HG03045 (cell line): ENCODE measurements around the gene TRAPPC4.
A peak's percentile ranks its signal among the peaks of the same experiment; 100 is the strongest.

Experiments used
- ATAC-seq: cut with Tn5 transposase; IDR thresholded peaks from one replicate; pipeline ENCODE4 v1.9.1; 2021; ENCODE audit warnings: mild to moderate bottlenecking, moderate library complexity; ENCODE audit not compliant: unreplicated experiment

TRAPPC4 gene

DNA sequence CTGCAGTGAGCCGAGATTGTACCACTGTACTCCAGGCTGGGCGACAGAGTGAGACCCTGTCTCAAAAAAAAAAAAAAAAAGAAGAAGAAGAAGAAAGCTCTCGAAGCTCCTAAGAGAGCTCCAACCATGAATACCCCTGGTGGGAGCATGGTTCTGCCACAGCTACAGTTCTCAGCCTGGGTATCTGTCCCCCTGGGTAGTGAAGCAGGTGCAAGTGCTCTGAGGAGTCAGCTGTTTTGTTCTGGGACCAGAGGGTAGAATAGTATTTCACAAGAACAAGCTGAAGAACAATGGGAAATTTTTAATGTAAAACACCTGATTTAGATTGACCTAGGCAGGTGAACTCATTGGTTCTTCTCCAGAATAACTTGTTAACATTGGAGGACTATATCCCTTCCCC lies 42.7 kb downstream of the TRAPPC4 start:
- ATAC-seq: no peak

DNA sequence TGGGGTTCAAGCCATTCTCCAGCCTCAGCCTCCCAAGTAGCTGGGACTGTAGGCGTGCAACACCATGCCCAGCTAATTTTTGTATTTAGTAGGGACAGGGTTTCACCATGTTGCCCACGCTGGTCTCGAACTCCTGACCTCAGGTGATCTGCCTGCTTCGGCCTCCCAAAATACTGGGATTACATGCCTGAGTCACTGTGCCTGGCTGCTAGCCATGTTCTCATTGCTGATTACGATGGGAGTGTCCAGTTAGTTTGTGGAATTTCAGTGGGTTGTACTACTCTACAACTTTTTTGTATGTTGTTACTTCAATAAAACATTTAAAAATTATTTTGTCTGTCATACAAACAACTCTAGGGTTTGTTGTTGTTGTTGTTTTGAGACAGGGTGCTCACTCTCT lies 44.2 kb downstream of the TRAPPC4 start:
- no peak for ATAC-seq

GRCh38 chr11:119065369-119065768 lies 46.8 kb downstream of the TRAPPC4 start:
- ATAC-seq: no peak

DNA sequence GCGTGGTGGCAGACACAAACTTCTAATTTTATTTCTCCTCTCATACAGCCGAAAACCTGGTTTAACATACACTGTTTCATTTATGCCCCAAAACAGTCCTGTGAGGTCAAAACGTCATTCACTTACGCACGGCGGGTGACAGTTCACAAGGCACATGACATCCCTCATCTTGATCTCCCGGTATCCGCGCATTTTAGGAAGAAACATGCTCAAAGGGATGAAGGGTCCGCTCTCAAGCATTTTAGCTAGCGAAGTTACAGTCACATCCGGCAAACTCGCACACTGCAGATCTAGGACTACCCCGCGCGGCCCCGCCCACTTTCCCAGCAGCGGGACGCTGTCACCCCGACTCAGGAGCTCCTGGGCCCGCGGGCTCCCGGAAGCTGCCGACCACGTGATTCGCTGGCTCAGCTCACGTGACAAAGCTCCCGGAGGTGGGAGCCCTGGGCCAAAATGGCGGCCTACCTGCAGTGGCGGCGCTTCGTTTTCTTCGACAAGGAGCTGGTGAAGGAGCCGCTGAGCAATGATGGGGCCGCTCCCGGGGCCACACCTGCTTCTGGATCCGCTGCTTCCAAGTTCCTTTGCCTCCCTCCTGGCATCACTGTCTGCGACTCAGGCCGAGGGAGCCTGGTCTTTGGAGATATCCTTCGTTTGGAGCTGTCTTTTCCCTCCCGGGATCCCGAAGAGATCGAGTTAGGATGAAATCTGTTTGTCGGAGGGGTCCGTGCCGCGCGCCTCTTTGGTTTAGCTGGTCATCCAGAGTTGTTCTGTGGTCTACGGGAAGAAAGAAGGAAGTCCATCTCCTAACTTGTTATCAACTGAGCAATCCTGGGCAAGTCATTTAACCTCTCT lies 49.0 kb downstream of the TRAPPC4 start, which contains the start of gene VPS11:
TSS of gene VPS11 (plus strand) at position 448 of the 852 bp plus-strand sequence. CDS start at position 454, 6 bp downstream.
- peak; percentile 91 for ATAC-seq
